ENCODE results near the gene TMEM164.

The TMEM164 gene

DNA sequence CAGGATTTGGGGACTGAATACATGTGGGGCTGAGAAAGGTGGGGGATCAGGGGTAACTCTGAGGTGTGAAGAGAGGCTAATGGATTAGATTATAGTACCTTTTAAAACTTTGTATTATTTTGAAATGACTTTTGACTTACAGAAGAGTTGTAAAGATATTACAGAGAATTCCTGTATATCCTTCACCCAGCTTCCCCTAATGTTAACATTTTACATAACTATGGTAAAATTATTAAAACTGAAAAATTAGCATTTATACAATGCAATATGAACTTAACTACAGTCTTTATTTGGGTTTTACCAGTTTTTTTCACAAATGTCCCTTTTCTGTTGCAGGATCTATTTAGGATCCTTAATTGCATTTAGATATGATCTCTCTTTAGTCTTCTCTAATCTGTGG, 57.4 kb downstream of the TMEM164 start:
- no peak for DNase-seq (ENCODE audit: extremely low read depth, low read depth)

GRCh38 chrX:110060846-110061537, 58.1 kb downstream of the TMEM164 start:
- TF ChIP-seq, protein P1, sequence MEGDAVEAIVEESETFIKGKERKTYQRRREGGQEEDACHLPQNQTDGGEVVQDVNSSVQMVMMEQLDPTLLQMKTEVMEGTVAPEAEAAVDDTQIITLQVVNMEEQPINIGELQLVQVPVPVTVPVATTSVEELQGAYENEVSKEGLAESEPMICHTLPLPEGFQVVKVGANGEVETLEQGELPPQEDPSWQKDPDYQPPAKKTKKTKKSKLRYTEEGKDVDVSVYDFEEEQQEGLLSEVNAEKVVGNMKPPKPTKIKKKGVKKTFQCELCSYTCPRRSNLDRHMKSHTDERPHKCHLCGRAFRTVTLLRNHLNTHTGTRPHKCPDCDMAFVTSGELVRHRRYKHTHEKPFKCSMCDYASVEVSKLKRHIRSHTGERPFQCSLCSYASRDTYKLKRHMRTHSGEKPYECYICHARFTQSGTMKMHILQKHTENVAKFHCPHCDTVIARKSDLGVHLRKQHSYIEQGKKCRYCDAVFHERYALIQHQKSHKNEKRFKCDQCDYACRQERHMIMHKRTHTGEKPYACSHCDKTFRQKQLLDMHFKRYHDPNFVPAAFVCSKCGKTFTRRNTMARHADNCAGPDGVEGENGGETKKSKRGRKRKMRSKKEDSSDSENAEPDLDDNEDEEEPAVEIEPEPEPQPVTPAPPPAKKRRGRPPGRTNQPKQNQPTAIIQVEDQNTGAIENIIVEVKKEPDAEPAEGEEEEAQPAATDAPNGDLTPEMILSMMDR (IDR thresholded peaks at IDR 0.05; ENCODE audit: low read depth, low read length) = no peak
- no peak for DNase-seq (ENCODE audit: extremely low read depth, low read depth)

More for the DNA sequence above, 57.4 kb downstream of the TMEM164 start:
- TF ChIP-seq, protein P1 (IDR thresholded peaks at IDR 0.05; ENCODE audit: low read depth, low read length) = no peak

DNA sequence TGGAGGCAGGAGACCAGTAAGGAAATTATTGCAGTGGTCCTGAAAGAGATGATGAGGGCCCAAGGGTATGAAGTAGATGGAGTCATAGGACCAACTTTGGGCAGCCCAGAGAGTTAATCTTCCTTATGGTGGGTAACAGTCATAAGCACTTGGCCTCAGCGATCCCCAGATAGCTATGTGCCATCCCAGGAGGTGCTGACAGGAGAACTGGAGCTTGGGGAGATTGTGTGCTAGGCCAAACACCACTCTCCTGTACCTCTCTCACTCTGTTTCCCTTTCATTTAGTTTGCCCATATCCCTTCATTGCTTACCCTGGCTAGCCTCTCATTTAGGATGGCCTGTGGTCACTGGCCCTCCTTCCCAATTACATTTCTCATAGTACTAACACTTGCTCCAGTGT, 60.0 kb downstream of the TMEM164 start:
- DNase-seq (ENCODE audit: extremely low read depth, low read depth) = no peak
- TF ChIP-seq, protein P1 (IDR thresholded peaks at IDR 0.05; ENCODE audit: low read depth, low read length) = no peak

DNA sequence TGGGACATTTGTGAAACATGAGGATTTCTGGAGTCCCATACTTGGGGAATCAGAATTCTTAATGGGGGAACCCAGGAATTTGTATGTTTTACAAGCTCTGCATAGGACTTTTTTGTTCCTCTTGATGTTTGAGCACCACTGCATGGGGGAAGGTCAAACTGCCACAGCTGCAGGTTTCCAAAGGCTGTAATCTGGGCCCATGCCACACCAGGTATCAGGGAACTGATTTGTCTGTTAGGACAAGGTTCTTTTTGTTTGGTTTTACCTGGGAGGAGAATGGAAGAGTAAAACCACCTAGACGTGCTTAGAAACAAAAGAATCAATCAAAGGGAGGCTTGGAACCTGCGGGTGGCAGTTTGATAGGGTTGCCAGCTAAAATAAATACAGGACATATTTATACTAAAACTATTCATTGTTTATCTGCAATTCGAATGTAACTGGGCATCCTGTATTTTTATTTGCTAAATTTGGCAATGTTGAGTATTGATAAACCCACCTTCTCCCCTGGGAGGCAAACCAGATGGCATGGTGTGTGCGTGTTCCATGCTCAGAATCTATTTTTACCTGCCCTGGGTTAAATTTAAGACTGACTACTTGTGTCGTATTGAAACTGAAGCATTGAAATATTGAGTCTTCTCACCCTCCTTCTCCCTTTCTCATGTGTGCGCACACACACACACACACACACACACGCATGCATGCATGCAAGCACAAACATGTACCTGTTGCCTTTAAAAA, 63.7 kb downstream of the TMEM164 start:
- no peak for DNase-seq (ENCODE audit: extremely low read depth, low read depth)
- TF ChIP-seq, protein P1 (IDR thresholded peaks at IDR 0.05; ENCODE audit: low read depth, low read length) = no peak

DNA sequence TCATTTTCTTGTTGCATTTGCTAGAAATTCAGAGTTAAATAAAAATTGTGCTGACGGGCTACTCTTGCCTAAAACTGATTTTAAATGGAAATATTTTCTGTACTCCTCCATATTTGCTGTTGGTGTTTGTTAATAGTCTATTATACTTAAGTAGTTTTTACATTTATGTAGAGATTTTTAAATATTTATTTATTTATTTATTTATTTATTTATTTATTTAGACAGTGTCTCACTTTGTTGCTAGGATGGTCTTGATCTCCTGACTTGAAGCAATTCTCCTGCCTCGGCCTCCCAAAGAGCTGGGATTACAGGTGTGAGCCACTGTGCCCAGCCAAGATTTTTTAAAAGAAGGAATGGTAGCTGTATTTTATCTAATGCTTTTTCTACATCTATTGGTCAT, 68.1 kb downstream of the TMEM164 start:
- DNase-seq (ENCODE audit: extremely low read depth, low read depth) = no peak
- TF ChIP-seq, protein P1 (IDR thresholded peaks at IDR 0.05; ENCODE audit: low read depth, low read length) = no peak

DNA sequence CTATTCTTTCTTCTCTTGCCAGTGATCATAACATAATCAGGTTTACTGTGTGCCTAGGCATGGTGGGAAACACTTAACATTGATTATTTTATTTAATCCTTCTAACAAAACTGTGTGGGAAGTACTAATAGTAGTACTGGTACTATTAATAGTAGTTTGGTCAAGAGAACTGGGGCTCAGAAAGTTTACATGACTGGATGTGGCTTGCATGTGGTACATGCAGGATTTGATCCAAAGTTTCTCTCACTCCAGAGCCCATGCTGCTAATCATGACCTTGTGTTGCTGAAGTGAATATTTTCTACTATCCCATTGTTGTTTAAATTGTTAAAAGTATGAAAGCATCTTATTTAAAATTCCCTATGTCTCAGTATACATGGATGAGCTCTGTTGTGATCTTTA, 78.4 kb downstream of the TMEM164 start:
- TF ChIP-seq, protein P1 (IDR thresholded peaks at IDR 0.05; ENCODE audit: low read depth, low read length) = no peak
- DNase-seq (ENCODE audit: extremely low read depth, low read depth) = no peak

GRCh38 chrX:110081740-110082139, 78.8 kb downstream of the TMEM164 start:
- DNase-seq (ENCODE audit: extremely low read depth, low read depth) = no peak
- TF ChIP-seq, protein P1 (IDR thresholded peaks at IDR 0.05; ENCODE audit: low read depth, low read length) = no peak

All from AG09319 (cell line).